A673 (cell line): ENCODE results near the gene VWF. TPM values are rescaled to one million over a fixed set of nuclear protein-coding genes. Genes with fewer than 3 reads are reported as not detected.

ENCODE experiments used
- BruUV-seq: library from RNA; stranded (reverse); fragments of 400-500 nt; replicated peaks from 2 replicates; lab custom pipeline; 2021; lab: Mats Ljungman, UMichigan
- CTCF ChIA-PET: fragments of 300-600 bp; sonication (Branson Sonifier 250); formaldehyde crosslinking; loops from one replicate; lab custom pipeline; 2022; ENCODE audit warnings: antibody characterized with exemption; lab: Charles Lee
- POLR2A ChIA-PET: fragments of 300-600 bp; sonication (Branson Sonifier 250); formaldehyde crosslinking; loops from one replicate; lab custom pipeline; 2022; ENCODE audit warnings: antibody characterized with exemption; ENCODE audit not compliant: low non-redundant PET; lab: Charles Lee
- DNase-seq: peaks from one replicate; pipeline ENCODE4 v3.0.0-alpha.2; 2015; ENCODE audit warnings: low spot score
- H3K27ac ChIP-seq: fragments of 200-600 bp; sonication (generic); 2 replicates; pipeline ENCODE4 v1.5.1; 2016; ENCODE audit warnings: mixed run types, low read depth, mild to moderate bottlenecking, mixed read lengths, antibody characterized with exemption, low read length; ENCODE audit not compliant: poor library complexity, severe bottlenecking
- H3K27me3 ChIP-seq: fragments of 200-600 bp; sonication (generic); replicated peaks from 2 replicates; pipeline ENCODE4 v1.6.1; 2017; ENCODE audit warnings: mixed run types, low read depth, mild to moderate bottlenecking, mixed read lengths, antibody characterized with exemption, low read length; ENCODE audit not compliant: insufficient read depth, poor library complexity
- H3K36me3 ChIP-seq: fragments of 200-600 bp; sonication (generic); 2 replicates; pipeline ENCODE4 v1.6.1; 2016; ENCODE audit warnings: mixed run types, mild to moderate bottlenecking, mixed read lengths, antibody characterized with exemption, low read length; ENCODE audit not compliant: insufficient read depth, poor library complexity, severe bottlenecking
- H3K4me1 ChIP-seq: fragments of 200-600 bp; sonication (generic); 2 replicates; pipeline ENCODE4 v1.6.1; 2017; ENCODE audit warnings: mixed run types, mild to moderate bottlenecking, mixed read lengths, antibody characterized with exemption, low read length; ENCODE audit not compliant: insufficient read depth, poor library complexity, severe bottlenecking
- H3K4me3 ChIP-seq: fragments of 200-600 bp; sonication (generic); 2 replicates; pipeline ENCODE4 v1.5.1; 2016; ENCODE audit warnings: low read depth, mixed run types, mild to moderate bottlenecking, mixed read lengths, low read length; ENCODE audit not compliant: poor library complexity, severe bottlenecking
- H3K9me3 ChIP-seq: fragments of 200-600 bp; sonication (generic); 2 replicates; pipeline ENCODE4 v1.6.1; 2016; ENCODE audit warnings: mixed run types, low read depth, mild to moderate bottlenecking, mixed read lengths, antibody characterized with exemption, low read length; ENCODE audit not compliant: poor library complexity, severe bottlenecking
- CTCF ChIP-seq: fragments of 300-800, 200-600 bp; sonication (generic); conservative IDR thresholded peaks from 2 replicates; pipeline ENCODE4 v1.5.1; 2017; ENCODE audit warnings: low read depth, mild to moderate bottlenecking, antibody characterized with exemption, low read length, moderate library complexity, mixed read lengths
- EZH2 ChIP-seq: fragments of 200-600 bp; sonication (generic); IDR thresholded peaks from 2 replicates; pipeline ENCODE4 v1.6.1; 2017; ENCODE audit warnings: borderline replicate concordance, low read depth, mild to moderate bottlenecking, mixed read lengths, antibody characterized with exemption, low read length; ENCODE audit not compliant: poor library complexity, severe bottlenecking
- intact Hi-C: fragments of 100-400 bp; cut with micrococcal nuclease; formaldehyde crosslinking; loops from one replicate; pipeline ENCODE4 v1.10.0; 2022; ENCODE audit not compliant: unreplicated experiment
- total RNA-seq: library from RNA; stranded (reverse); gene quantifications from 2 replicates; pipeline ENCODE4 v1.2.3, GENCODE V29; 2021

Gene VWF
- total RNA-seq, 1 experiment from 2014 or later: not detected

DNA sequence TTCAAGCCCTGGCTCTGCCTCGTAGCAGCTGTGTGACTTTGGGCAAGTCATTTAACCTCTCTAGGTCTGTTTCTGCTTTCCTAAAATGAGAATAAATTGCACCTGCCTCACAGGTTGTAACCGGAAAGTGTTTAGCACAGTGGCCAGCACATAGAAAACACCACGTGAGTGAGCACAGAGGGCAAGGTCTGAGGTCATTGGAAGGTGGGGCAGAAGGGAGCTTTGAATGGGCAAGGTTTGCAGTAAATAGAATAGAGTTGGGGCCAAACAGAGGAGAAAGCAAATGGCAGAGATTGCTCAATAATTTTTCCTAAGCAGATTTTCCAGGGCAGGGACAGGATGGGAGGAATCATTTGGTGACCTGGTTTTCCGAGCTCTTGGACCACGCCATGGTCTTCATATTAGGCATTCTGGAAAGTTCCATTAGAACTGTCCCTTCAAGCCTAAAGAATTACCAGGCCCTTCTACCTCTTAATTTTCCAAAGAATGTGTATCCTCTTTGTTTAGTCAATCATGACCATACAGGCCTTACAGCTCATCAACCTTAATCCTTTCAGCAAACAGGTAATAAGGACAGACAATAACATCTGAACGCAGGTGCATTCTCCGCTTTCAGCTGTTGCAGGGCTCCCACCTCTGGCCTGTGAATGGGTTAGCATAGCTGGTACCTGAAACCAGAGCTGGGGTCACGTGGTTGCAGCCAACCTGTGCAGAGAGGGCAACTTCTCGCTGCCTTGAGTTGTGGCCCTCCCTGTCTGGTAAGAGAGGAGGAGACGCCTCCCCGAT, 53.8 kb downstream of the VWF start:
- no peak for TF ChIP-seq EZH2
- TF ChIP-seq CTCF: no peak
- Histone ChIP-seq H3K4me3 (no peak overlapping the region), H3K4me1 (peaks cover 3% of the 10 kb centered on the region), H3K36me3 (no peaks in the 10 kb centered on the region), H3K27me3 (peaks cover 6% of the 10 kb centered on the region), H3K27ac (no peak overlapping the region), H3K9me3 (no peaks in the 10 kb centered on the region)
- CTCF ChIA-PET: no interaction called here
- intact Hi-C loops: no loop called here
- POLR2A ChIA-PET: no interaction called here
- DNase-seq: no peak
- no TSS peak for BruUV-seq

GRCh38 chr12:6069437-6070093, 54.9 kb downstream of the VWF start:
- H3K4me3 ChIP-seq: no peak overlapping the region
- no peaks in the 10 kb centered on the region for H3K9me3 ChIP-seq
- H3K4me1 ChIP-seq: no peaks in the 10 kb centered on the region
- intact Hi-C loops: loop anchor here (10.0 kb wide), 1 partner anchor 125 kb away; no protein-coding TSS in a partner anchor
- POLR2A ChIA-PET: no interaction called here
- no peaks in the 10 kb centered on the region for H3K36me3 ChIP-seq
- peaks cover 3% of the 10 kb centered on the region for H3K27me3 ChIP-seq
- no TSS peak for BruUV-seq
- H3K27ac ChIP-seq: no peak overlapping the region
- DNase-seq: no peak
- TF ChIP-seq CTCF (no peak), EZH2 (no peak)
- CTCF ChIA-PET: no interaction called here

DNA sequence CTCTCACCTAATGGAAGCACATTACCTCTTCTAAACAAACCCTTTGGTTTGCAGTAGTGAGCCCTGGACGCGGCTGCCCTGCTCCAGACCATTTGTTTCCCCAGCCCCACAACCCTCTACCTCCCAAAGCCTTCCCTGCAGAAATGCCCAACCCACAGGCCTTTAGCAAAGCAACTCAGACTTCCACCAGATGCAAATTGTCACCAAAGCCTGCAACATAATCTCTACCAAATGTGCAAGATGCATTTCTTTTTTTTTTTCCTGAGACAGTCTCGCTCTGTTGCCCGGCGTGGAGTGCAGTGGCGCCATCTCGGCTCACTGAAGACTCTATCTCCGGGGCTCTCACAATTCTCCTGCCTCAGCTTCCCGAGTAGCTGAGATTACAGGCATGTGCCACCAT, 56.2 kb downstream of the VWF start:
- TF ChIP-seq CTCF (no peak), EZH2 (no peak)
- H3K27me3 ChIP-seq: no peaks in the 10 kb centered on the region
- H3K4me1 ChIP-seq: no peaks in the 10 kb centered on the region
- BruUV-seq: no TSS peak
- H3K36me3 ChIP-seq: no peaks in the 10 kb centered on the region
- ChIA-PET POLR2A (no interaction called here), CTCF (interaction anchor here (0.7 kb wide), 1 partner anchor 10 kb away, joined by 4 read pairs; no protein-coding TSS in a partner anchor)
- no peaks in the 10 kb centered on the region for H3K9me3 ChIP-seq
- intact Hi-C loops: loop anchor here (10.0 kb wide), 1 partner anchor 127 kb away; no protein-coding TSS in a partner anchor
- no peak for DNase-seq
- no peak overlapping the region for H3K27ac ChIP-seq
- H3K4me3 ChIP-seq: no peak overlapping the region
